PC-9 (cell line): ENCODE data around the gene CAGE1. TPM values are rescaled to one million over a fixed set of nuclear protein-coding genes. Genes with fewer than 3 reads are reported as not detected.

Experiments
- BruUV-seq: library from RNA; stranded (reverse); fragments of 400-500 nt; replicated peaks from 2 replicates; lab custom pipeline; 2021; lab: Mats Ljungman, UMichigan
- CTCF ChIA-PET: fragments of 300-600 bp; sonication (Branson Sonifier 250); formaldehyde crosslinking; loops from one replicate; lab custom pipeline; 2022; ENCODE audit warnings: antibody characterized with exemption; lab: Charles Lee
- POLR2A ChIA-PET: fragments of 300-600 bp; sonication (Branson Sonifier 250); formaldehyde crosslinking; loops from one replicate; lab custom pipeline; 2022; ENCODE audit warnings: antibody characterized with exemption; ENCODE audit not compliant: unreplicated experiment; lab: Charles Lee
- DNase-seq, 2 experiments: peaks; one replicate each; pipeline versions ENCODE4 v3.0.0 to v3.0.0-alpha.2; 2015 to 2022; ENCODE audit warnings: mixed read lengths in 1 of 2
- H2AFZ ChIP-seq: fragments of 200-600 bp; sonication (generic); 2 replicates; pipeline ENCODE4 v1.8.1; 2017; ENCODE audit warnings: antibody characterized with exemption
- H3F3A ChIP-seq: fragments of 200-600 bp; sonication (generic); 2 replicates; pipeline ENCODE4 v1.8.1; 2017; ENCODE audit warnings: antibody characterized with exemption, mild to moderate bottlenecking, low read depth; ENCODE audit not compliant: insufficient read depth
- H3K27ac ChIP-seq: fragments of 200-600 bp; sonication (generic); 2 replicates; pipeline ENCODE4 v1.6.1; 2016; ENCODE audit warnings: mixed run types
- H3K27me3 ChIP-seq: fragments of 200-600 bp; sonication (generic); 2 replicates; pipeline ENCODE4 v1.6.1; 2016; ENCODE audit warnings: low read depth, mixed run types; ENCODE audit not compliant: insufficient read depth
- H3K36me3 ChIP-seq: fragments of 200-600 bp; sonication (generic); 2 replicates; pipeline ENCODE4 v1.6.1; 2016; ENCODE audit warnings: low read depth, mixed run types
- H3K4me1 ChIP-seq: fragments of 200-600 bp; sonication (generic); replicated peaks from 2 replicates; pipeline ENCODE4 v1.6.1; 2016; ENCODE audit warnings: mixed run types; ENCODE audit not compliant: insufficient read depth
- H3K4me2 ChIP-seq: fragments of 200-600 bp; sonication (generic); 2 replicates; pipeline ENCODE4 v1.6.1; 2017; ENCODE audit warnings: mixed run types
- H3K4me3 ChIP-seq: fragments of 200-600 bp; sonication (generic); 2 replicates; pipeline ENCODE4 v1.6.1; 2016; ENCODE audit warnings: mixed run types
- H3K79me2 ChIP-seq: fragments of 200-600 bp; sonication (generic); 2 replicates; pipeline ENCODE4 v1.6.1; 2017; ENCODE audit warnings: low read depth, mixed run types
- H3K9me2 ChIP-seq: fragments of 200-600 bp; sonication (generic); 2 replicates; pipeline ENCODE4 v1.8.1; 2017; ENCODE audit warnings: mild to moderate bottlenecking; ENCODE audit not compliant: insufficient read depth
- H3K9me3 ChIP-seq: fragments of 200-600 bp; sonication (generic); 2 replicates; pipeline ENCODE4 v1.8.1; 2016; ENCODE audit warnings: low read depth; ENCODE audit not compliant: insufficient read depth
- H4K20me1 ChIP-seq: fragments of 200-600 bp; sonication (generic); 2 replicates; pipeline ENCODE4 v1.8.1; 2017; ENCODE audit not compliant: insufficient read depth
- EZH2 ChIP-seq: fragments of 200-600 bp; sonication (generic); IDR thresholded peaks from 2 replicates; pipeline ENCODE4 v1.8.0; 2017; ENCODE audit warnings: antibody characterized with exemption, low read depth
- intact Hi-C: fragments of 100-400 bp; cut with micrococcal nuclease; formaldehyde crosslinking; loops from one replicate; pipeline ENCODE4 v1.10.0; 2022; ENCODE audit not compliant: unreplicated experiment
- total RNA-seq: library from RNA; stranded (reverse); gene quantifications from 2 replicates; pipeline ENCODE4 v1.2.3, GENCODE V29; 2021
- TF ChIP-seq, protein P1 (sequence below): fragments of 200-600 bp; sonication (generic); conservative IDR thresholded peaks from 2 replicates; pipeline ENCODE4 v1.6.1; 2017; ENCODE audit warnings: mixed run types, antibody characterized with exemption, mild to moderate bottlenecking, moderate library complexity

The CAGE1 gene
- total RNA-seq, 1 experiment from 2014 or later: 0.13 TPM

DNA sequence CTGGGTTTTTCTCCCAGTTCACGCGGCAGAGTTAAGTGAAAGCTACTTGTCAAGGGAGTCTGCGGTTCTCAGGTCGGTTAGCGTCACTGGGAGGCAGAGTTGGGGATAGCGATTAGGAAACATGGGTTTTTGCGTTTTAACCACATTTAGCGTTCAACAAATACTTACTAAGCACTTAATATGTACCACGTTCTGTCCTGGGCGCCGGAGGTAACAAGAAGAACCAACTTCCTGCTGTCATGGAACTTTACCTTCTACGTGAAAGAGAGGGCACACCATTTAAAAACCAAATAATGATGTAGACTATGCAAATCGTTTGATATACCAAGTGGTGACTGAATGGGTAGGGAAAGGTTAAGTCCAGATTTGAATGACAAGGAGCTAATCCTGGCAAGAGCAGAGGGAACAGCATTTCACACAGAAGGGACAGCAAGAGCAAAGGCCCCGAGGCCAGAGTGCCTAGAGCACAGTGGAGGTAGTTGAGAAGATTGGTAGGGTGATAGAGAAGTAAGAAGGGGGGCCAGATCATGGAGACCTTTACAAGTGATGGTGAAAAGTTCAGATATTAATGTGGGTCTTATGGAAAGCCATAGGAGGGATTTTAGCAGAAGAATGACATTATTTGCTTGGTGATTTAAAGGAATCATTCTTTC lies 810 bp upstream of the CAGE1 start:
- Histone ChIP-seq H3K4me2 (peak overlapping the region; percentile 99), H3K9me2 (no peaks in the 10 kb centered on the region), H3K36me3 (peaks cover 3% of the 10 kb centered on the region; the same call in 1 of the 2 replicates), H3K9me3 (no peaks in the 10 kb centered on the region), H3K79me2 (peaks cover 23% of the 10 kb centered on the region), H3K27me3 (no peaks in the 10 kb centered on the region), H3K4me3 (peak overlapping the region; percentile 80), H3K4me1 (peaks cover 19% of the 10 kb centered on the region), H4K20me1 (peaks cover 7% of the 10 kb centered on the region; the same call in 1 of the 2 replicates), H3K27ac (peak overlapping the region; percentile 89), H2AFZ (peak overlapping the region; percentile 82), H3F3A (peaks cover 19% of the 10 kb centered on the region)
- POLR2A ChIA-PET: interaction anchor here (0.5 to 1.4 kb wide), 7 partner anchors 42 to 704 kb away, joined by 4 to 36 read pairs (median 6); partner anchors contain the start of gene SSR1
- CTCF ChIA-PET: interaction anchor here (0.5 to 0.7 kb wide), 3 partner anchors 176 to 324 kb away, joined by 3 to 10 read pairs (median 7); no protein-coding TSS in a partner anchor
- intact Hi-C loops: loop anchor here (2.0 kb wide), 1 partner anchor 152 kb away; no protein-coding TSS in a partner anchor
- no peak for DNase-seq
- no peak for TF ChIP-seq EZH2
- TF ChIP-seq, protein P1, sequence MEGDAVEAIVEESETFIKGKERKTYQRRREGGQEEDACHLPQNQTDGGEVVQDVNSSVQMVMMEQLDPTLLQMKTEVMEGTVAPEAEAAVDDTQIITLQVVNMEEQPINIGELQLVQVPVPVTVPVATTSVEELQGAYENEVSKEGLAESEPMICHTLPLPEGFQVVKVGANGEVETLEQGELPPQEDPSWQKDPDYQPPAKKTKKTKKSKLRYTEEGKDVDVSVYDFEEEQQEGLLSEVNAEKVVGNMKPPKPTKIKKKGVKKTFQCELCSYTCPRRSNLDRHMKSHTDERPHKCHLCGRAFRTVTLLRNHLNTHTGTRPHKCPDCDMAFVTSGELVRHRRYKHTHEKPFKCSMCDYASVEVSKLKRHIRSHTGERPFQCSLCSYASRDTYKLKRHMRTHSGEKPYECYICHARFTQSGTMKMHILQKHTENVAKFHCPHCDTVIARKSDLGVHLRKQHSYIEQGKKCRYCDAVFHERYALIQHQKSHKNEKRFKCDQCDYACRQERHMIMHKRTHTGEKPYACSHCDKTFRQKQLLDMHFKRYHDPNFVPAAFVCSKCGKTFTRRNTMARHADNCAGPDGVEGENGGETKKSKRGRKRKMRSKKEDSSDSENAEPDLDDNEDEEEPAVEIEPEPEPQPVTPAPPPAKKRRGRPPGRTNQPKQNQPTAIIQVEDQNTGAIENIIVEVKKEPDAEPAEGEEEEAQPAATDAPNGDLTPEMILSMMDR: 0 out of 2 replicates have a peak, but pooled peaks have one; percentile 9
- BruUV-seq: no TSS peak

DNA sequence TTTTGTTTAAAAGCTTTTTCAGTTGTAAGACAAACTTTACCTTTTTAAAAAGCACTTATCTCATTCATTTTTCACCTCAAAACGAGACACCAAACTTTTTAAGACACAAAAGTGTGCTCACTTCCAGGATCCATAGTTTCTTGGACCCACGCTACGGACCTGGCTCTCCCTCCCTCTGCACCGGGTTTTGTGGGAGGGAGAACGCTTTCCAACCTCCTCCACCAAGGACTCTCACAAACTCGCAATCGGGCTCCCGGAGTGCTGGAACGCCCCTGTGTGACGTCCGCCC lies 436 bp downstream of the CAGE1 start:
- peak overlapping the region; percentile 99 for H3K4me2 ChIP-seq
- no peaks in the 10 kb centered on the region; the same call in 1 of the 2 replicates for H3K36me3 ChIP-seq
- peak overlapping the region; percentile 80 for H3K4me3 ChIP-seq
- no peaks in the 10 kb centered on the region for H3K27me3 ChIP-seq
- no peak for TF ChIP-seq EZH2
- TF ChIP-seq, protein P1: no peak
- POLR2A ChIA-PET: interaction anchor here (1.4 kb wide), 1 partner anchor 76 kb away, joined by 9 read pairs; the partner anchor contains the start of gene SSR1
- peak in 1 of 2 experiments; percentile 57 for DNase-seq
- H3F3A ChIP-seq: peaks cover 19% of the 10 kb centered on the region
- TSS peak; percentile 88 for BruUV-seq
- no peaks in the 10 kb centered on the region for H3K9me2 ChIP-seq
- H2AFZ ChIP-seq: peak overlapping the region; percentile 82
- intact Hi-C loops: loop anchor here (1.0 to 2.0 kb wide), 4 partner anchors 42 to 713 kb away; partner anchors contain the start of gene SSR1
- H3K79me2 ChIP-seq: peaks cover 23% of the 10 kb centered on the region
- H4K20me1 ChIP-seq: peaks cover 7% of the 10 kb centered on the region; the same call in 1 of the 2 replicates
- H3K27ac ChIP-seq: peak overlapping the region; percentile 89
- no peaks in the 10 kb centered on the region for H3K9me3 ChIP-seq
- H3K4me1 ChIP-seq: peaks cover 19% of the 10 kb centered on the region
- CTCF ChIA-PET: no interaction called here

DNA sequence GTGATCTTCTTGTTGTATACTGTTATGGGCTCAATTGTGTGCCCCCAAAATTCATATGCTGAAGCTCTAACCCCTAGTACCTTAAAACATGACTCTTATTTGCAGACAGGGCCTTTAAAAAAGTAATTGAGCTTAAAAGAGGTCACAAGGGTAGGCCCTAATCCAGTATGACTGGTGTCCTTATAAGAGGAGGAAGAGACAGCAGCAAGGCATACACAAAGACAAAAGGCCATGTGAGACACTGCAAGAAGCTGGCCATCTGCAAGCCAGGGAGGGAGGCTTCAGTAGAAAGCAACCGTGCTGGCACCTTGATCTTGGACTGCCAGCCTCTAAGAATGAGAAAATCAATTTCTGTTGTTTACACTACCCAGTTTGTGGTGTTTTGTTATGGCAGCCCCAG lies 8.4 kb downstream of the CAGE1 start:
- no peak overlapping the region for H2AFZ ChIP-seq
- H3K9me2 ChIP-seq: no peaks in the 10 kb centered on the region
- intact Hi-C loops: no loop called here
- TF ChIP-seq EZH2: no peak
- TF ChIP-seq, protein P1: no peak
- no peaks in the 10 kb centered on the region for H3K4me1 ChIP-seq
- BruUV-seq: no TSS peak
- ChIA-PET POLR2A (no interaction called here), CTCF (interaction anchor here (0.7 kb wide), 1 partner anchor 236 kb away, joined by 5 read pairs; no protein-coding TSS in a partner anchor)
- no peak overlapping the region for H3K27ac ChIP-seq
- no peaks in the 10 kb centered on the region for H3F3A ChIP-seq
- no peaks in the 10 kb centered on the region for H3K27me3 ChIP-seq
- no peaks in the 10 kb centered on the region for H3K36me3 ChIP-seq
- H3K9me3 ChIP-seq: no peaks in the 10 kb centered on the region
- H3K4me3 ChIP-seq: no peak overlapping the region
- H3K79me2 ChIP-seq: no peaks in the 10 kb centered on the region
- H3K4me2 ChIP-seq: no peak overlapping the region
- no peaks in the 10 kb centered on the region for H4K20me1 ChIP-seq
- no peak for DNase-seq
